Muscle of back (tissue), 13 donors: ENCODE measurements around the gene S1PR1. TPM values are rescaled to one million over a fixed set of nuclear protein-coding genes. Genes with fewer than 3 reads are reported as not detected.
A peak's percentile ranks its signal among the peaks of the same experiment; 100 is the strongest.
"Not testable (repeated sequence)": the region's sequence is repeated elsewhere in the genome, so short reads cannot be mapped to it uniquely, and the experiment has no call there.

ENCODE experiments used
- DNase-seq, 3 donors: peaks; one replicate each; pipeline versions ENCODE4 v3.0.0 to v3.0.0-alpha.2; 2013
- long read RNA-seq, 9 donors: transcript quantifications; one replicate each; lab custom pipeline, GENCODE V29; 2026
- polyA plus RNA-seq, 10 donors: library from polyadenylated mRNA; unstranded; fragments of 120-200 nt; gene quantifications; one replicate each; pipeline ENCODE4 v1.2.1, GENCODE V29; 2013; ENCODE audit not compliant: insufficient read length in 10 of 10

S1PR1 gene
- polyA plus RNA-seq = 10 to 100 TPM; 10.1 to 20.5 (median 13.6) TPM
- long read RNA-seq, donor 1, partial matches to known transcripts = 0 of 5 reads
- long read RNA-seq, donor 1, other reads (novel, unspliced or antisense) = 0 of 5 reads
- long read RNA-seq, donor 2, partial matches to known transcripts = 0 of 1 reads
- long read RNA-seq, donor 2, other reads (novel, unspliced or antisense) = 0 of 1 reads
- long read RNA-seq, donor 3 = 0 reads
- long read RNA-seq, donor 4, partial matches to known transcripts = 0 of 3 reads
- long read RNA-seq, donor 4, other reads (novel, unspliced or antisense) = 0 of 3 reads
- long read RNA-seq, donor 5, transcript S1PR1-201 (2 exons, 2,909 nt) = major isoform, 9 of 10 reads
- long read RNA-seq, donor 5, partial matches to known transcripts = 0 of 10 reads
- long read RNA-seq, donor 5, other reads (novel, unspliced or antisense) = 0 of 10 reads
- long read RNA-seq, donor 6, transcript S1PR1-201 (2 exons, 2,909 nt) = major isoform, 9 of 9 reads
- long read RNA-seq, donor 6, partial matches to known transcripts = 0 of 9 reads
- long read RNA-seq, donor 6, other reads (novel, unspliced or antisense) = 0 of 9 reads
- long read RNA-seq, donor 7, transcript S1PR1-201 (2 exons, 2,909 nt) = major isoform, 7 of 7 reads
- long read RNA-seq, donor 7, partial matches to known transcripts = 0 of 7 reads
- long read RNA-seq, donor 7, other reads (novel, unspliced or antisense) = 0 of 7 reads
- long read RNA-seq, donor 8, partial matches to known transcripts = 0 of 3 reads
- long read RNA-seq, donor 8, other reads (novel, unspliced or antisense) = 0 of 3 reads
- long read RNA-seq, donor 9, partial matches to known transcripts = 0 of 1 reads
- long read RNA-seq, donor 9, other reads (novel, unspliced or antisense) = 0 of 1 reads

DNA sequence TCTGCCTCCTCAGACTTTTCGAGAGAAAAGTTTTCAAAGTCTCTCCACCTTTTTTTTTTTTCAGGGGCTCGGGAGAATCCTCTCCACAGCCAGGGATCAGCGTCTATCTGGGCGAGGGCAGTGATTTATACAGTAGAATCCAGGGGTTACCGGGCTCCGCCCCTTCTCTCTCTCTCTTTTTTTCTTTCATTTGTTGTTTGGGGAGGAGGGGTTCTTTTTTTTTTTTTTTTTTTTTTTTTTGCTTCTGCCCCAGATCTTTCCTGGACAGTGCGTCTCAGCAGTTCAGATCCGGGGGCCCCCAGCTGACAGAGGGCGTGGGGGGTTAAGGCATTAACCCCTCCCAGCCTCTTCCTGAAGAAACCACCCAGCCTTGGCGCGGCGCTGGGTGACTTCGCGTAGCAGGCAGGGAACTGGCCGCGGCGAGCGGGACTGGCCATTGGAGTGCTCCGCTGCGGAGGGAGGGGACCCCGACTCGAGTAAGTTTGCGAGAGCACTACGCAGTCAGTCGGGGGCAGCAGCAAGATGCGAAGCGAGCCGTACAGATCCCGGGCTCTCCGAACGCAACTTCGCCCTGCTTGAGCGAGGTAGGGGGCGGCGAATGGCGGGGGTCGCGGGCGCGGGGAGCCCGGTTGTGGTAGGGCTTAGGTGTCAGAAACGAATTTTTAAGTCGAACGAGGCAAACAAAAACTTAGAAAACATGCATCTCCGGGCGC, at the start of gene S1PR1:
TSS of gene S1PR1 (plus strand) at position 504 of the 713 bp plus-strand sequence. CDS start 1,966 bp downstream, outside the sequence.
- DNase-seq = peak in 2 of 3 donors; percentile 66 to 83

- no peak for DNase-seq
Observed at GRCh38 chr1:101187297-101187696, 49.5 kb upstream of the S1PR1 start.

DNA sequence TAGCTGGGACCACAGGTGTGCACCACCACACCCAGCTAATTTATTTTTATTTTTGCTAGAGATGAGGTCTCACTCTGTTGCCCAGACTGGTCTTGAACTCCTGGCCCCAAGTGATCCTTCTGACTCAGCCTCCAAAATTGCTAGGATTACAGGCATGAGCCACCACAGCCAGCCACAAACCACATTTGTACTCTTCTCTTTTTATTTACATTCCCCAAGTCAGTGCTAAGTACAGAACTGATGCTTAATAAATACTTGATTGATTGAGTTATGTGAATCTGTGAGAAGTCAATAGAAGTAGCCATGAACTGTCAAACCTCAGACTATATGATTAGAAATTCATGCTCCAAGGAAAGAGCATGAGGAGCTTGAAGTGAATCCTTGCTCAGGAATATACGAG, 48.5 kb upstream of the S1PR1 start:
- DNase-seq = peak in 1 of 3 donors; percentile 64

DNA sequence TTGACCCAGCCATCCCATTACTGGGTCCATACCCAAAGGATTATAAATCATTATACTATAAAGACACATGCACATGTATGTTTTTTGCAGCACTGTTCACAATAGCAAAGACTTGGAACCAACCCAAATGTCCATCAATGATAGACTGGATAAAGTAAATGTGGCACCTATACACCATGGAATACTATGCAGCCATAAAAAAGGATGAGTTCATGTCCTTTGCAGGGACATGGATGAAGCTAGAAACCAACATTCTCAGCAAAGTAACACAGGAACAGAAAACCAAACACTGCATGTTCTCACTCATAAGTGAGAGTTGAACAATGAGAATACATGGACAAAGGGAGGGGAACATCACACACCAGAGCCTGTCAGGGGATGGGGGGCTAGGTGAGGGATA, 47.9 kb upstream of the S1PR1 start:
- DNase-seq = not testable (repeated sequence)

DNA sequence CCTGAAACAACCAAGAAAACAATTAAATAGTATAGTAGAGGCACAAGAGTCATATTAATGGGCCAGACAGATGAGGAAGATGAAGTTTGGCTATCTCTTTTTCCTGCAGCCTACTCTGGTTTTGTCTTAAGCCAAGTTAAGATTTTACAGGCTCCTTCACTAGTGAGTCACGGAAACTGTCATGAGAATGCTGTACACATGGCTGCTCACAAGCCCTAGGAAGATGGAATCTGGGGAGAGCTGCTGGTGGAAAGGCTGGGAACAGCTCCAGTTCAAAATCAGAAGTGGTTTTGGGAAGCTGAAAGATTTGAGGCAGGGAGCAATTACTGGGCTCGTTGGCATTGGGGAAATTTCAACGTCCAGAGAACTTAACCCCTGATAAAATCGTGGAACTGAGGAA, 46.4 kb upstream of the S1PR1 start:
- DNase-seq = peak in 1 of 3 donors; percentile 32

DNA sequence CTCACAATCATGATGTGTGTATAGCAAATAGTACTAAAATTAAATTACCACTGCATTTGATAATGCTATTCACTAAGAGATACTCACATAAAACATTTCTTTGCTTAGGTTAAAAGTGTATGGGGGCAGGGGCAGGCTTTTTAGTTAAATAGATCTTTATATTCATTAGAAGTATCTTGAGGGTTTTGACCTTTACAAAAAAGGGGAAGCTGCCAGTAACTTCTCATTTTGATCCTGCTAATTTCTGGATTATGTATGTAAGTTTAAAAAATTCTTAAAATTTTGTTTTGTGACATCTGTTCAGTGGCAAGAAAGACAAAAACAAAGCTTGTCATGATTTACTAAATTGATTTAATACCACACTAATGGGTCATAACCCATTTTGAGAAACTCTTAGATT, 45.8 kb upstream of the S1PR1 start:
- no peak for DNase-seq

DNA sequence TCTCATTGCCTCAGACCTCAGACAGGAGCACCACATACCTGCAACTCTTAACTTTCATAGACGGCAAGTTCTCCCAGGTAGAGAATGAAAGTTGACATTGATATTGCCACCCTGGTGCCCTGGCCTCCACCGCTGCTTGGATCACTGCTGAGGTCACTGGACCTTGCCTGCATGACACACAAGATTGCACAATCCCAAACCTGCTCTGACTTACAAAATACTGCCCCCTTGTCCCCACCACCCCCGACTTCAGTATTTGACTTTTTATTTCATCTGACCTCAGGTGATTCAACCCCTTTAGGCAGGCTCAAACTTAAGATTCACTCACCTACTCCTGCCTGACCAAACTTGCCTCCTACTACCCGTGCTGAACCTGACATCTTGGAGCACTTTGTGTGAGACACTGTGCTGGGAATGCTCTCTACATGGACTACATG, 43.1 kb upstream of the S1PR1 start:
- DNase-seq = no peak

DNA sequence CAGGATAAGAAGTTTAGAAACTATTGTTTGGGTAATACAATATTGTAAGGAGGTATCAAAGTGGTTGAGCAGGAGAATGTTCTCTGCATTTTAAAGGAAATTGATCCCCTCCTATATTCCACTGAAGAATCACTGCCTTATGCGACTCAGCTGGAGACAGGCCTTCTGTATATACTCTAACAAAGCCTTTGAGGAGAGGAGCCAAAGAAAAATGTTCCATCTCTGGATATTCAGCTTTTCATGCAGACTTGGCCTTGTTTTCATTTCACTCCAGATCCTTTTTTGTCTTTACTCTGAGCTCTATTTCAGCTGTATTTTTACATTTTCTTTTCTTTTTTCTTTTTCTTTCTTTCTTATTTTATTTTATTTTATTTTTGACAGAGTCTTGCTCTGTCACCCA, 42.1 kb upstream of the S1PR1 start:
- peak in 2 of 3 donors; percentile 22 to 33 for DNase-seq

- DNase-seq = no peak
Observed at GRCh38 chr1:101196668-101197067, 40.2 kb upstream of the S1PR1 start.

GRCh38 chr1:101198842-101199636, 37.8 kb upstream of the S1PR1 start:
- no peak for DNase-seq

DNA sequence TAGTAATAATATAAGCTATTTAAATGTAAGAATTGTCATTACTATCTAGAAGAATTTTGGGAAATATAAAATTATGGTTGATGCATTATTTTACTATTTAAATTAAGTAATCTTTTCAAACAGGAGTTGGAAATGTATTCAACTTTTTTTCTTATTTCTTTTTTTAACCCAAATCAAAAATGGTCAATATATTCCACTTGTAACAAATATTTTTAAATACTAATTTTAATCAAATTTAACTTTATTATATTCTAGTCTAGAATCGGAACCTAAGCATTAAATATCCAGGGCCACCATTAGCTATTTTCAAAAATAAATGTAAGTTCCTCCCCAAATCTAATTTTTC, 37.2 kb upstream of the S1PR1 start:
- no peak for DNase-seq

- DNase-seq = peak in 1 of 3 donors; percentile 83
Observed at GRCh38 chr1:101200513-101200912, 36.3 kb upstream of the S1PR1 start.

DNA sequence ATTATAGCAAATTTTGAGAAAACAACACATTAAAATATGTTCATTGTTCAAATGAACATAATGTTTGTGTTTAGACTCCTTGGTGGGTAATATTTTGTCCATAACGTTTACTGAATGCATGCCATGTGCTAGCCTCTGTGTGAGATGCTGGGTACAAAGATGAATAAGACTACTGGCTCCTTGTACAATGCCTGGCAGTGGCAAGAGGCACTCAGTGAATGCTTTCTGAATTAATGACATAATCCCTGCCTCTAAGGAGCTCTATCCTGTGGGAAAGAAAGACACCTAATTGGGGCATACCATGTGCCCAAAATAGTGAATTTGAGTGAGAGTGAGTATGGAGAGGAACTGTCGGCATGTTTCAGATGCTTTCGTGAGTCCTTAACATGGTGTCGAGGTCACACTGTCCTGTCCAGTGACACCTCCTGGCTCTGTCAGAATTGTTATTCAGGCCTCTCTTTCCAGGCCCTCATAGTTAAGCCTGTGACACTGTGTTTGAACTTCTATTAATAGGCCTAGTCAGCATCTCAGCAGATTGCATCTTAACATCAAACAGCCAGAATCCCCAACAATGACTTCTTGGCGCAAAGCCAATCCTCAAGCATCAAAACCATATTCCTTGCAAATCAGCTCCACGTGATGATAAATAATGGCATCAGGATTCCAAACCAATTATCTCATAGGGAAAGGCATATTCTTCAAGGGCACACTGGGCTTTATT, 32.8 kb upstream of the S1PR1 start:
- DNase-seq = peak in 2 of 3 donors; percentile 28 to 68

GRCh38 chr1:101205457-101205856, 31.4 kb upstream of the S1PR1 start:
- DNase-seq = no peak

- not testable (repeated sequence) for DNase-seq
Observed at GRCh38 chr1:101206139-101206538, 30.7 kb upstream of the S1PR1 start.

- not testable (repeated sequence) for DNase-seq
Observed at GRCh38 chr1:101207271-101207670, 29.5 kb upstream of the S1PR1 start.

- no peak for DNase-seq
Observed at GRCh38 chr1:101207891-101208290, 28.9 kb upstream of the S1PR1 start.

DNA sequence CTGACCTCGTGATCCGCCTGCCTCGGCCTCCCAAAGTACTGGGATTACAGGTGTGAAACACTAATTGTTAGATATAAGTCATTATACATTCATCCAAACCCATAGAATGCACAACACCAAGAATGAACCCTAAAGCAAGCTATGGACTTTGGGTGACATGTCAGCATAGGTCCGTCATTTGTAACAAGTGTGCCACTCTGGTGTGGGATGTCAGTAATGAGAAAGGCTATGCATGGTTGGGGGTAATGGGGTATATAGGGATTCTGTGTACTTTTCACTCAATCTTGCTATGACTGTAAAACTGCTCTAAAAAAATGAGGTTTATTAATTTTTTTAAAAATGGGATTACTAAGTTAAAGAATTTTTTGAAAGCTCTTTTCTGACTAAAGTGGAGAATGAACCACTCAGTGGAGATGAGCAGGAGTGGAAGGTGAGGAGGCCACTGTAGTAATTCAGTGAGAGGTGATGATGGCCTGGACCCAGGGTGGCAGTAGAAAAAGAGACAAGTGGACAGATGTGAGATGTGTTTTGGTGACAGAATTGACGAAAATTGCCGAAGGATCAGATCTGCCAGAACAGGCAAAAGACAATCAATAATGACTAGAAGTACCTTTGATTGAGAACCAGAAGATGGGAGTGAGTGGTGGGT, 21.3 kb upstream of the S1PR1 start:
- no peak for DNase-seq

DNA sequence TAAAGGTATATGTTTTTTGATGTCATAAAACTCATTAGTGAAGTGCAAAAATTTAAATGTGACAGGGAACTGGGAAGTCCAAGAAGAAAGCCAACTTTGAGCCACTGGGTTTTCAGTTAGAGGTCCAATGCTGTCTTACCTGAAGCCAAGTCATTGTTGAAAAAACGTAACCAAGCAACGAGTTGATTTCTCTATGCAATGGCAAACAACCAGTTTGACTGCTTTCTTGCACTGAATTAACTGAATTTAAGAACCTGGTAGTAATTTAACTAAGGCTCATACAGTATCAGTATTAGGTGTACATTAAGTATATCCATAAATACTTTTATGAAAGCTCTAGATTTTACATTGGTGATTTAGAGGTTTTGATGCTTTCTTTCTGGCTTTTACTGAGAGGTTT, 20.2 kb upstream of the S1PR1 start:
- no peak for DNase-seq

- DNase-seq = no peak
Observed at GRCh38 chr1:101217148-101217547, 19.7 kb upstream of the S1PR1 start.
